T-helper 17 cell (primary cell): ENCODE data around the gene SCUBE1. TPM values are rescaled to one million over a fixed set of nuclear protein-coding genes. Genes with fewer than 3 reads are reported as not detected.
A peak's percentile ranks its signal among the peaks of the same experiment; 100 is the strongest.

Experiments
- ATAC-seq: fragments of 150-1000 bp; cut with Tn5 transposase; 2 replicates; pipeline ENCODE4 v1.10.0; 2021; ENCODE audit warnings: mild to moderate bottlenecking, moderate library complexity
- DNase-seq, 3 donors: peaks; one replicate each; pipeline versions ENCODE4 v3.0.0 to v3.0.0-alpha.2; 2020 to 2021
- H3K9me3 ChIP-seq: one replicate; pipeline ENCODE4 v1.7.0; 2013; ENCODE audit warnings: low read length, mild to moderate bottlenecking; ENCODE audit not compliant: control insufficient read depth, poor library complexity, severe bottlenecking
- H3K27ac Mint-ChIP-seq: one replicate; pipeline ENCODE4 v1.8.0; 2022; ENCODE audit warnings: mild to moderate bottlenecking, moderate library complexity, mixed read lengths
- H3K27me3 Mint-ChIP-seq: one replicate; pipeline ENCODE4 v1.8.0; 2022; ENCODE audit warnings: mixed read lengths
- H3K36me3 Mint-ChIP-seq: one replicate; pipeline ENCODE4 v1.8.0; 2022; ENCODE audit warnings: low read depth, mixed read lengths
- H3K4me1 Mint-ChIP-seq: one replicate; pipeline ENCODE4 v1.8.0; 2022; ENCODE audit warnings: mild to moderate bottlenecking, mixed read lengths
- H3K4me3 Mint-ChIP-seq: one replicate; pipeline ENCODE4 v1.8.0; 2022; ENCODE audit warnings: mild to moderate bottlenecking, moderate library complexity, mixed read lengths
- total RNA-seq, 4 donors: library from RNA in 2 of 4; stranded (reverse) in 2 of 4; gene quantifications; one replicate each; pipeline ENCODE4 v1.2.3 and lab custom pipeline; 2022 to 2026

The SCUBE1 gene
- total RNA-seq, 2 donors from 2014 or later: not detected

DNA sequence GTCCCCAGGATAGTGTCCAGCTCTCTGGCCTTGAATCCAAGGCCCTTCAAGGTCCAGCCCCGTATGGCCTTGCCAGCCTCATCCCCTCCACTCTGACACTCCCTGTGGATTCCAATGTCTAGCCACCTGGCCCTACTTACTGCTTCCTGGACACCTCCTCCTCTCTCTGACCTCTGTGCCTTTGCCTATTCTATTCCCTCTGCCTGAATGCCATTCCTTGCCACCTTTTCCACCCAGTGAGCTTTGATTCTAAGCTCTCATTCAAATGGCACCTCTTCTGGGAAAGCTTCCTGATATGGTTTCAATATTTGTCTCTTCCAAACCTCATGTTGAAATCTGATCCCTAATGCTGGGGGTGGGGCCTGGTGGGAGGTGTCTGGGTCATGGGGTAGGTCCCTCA lies 124.4 kb downstream of the SCUBE1 start:
- peaks cover 6% of the 10 kb centered on the region for H3K36me3 Mint-ChIP-seq
- no peaks in the 10 kb centered on the region for H3K9me3 ChIP-seq
- no peak overlapping the region for H3K4me3 Mint-ChIP-seq
- H3K27ac Mint-ChIP-seq: peak overlapping the region; percentile 47
- ATAC-seq (no peak), DNase-seq (no peak)
- peaks cover 4% of the 10 kb centered on the region for H3K4me1 Mint-ChIP-seq
- peaks cover 11% of the 10 kb centered on the region for H3K27me3 Mint-ChIP-seq

- no peak for DNase-seq
- no peak for ATAC-seq
- Mint-ChIP-seq H3K27ac (no peak overlapping the region), H3K36me3 (peaks cover 6% of the 10 kb centered on the region), H3K27me3 (peaks cover 11% of the 10 kb centered on the region), H3K4me1 (peaks cover 4% of the 10 kb centered on the region), H3K4me3 (no peak overlapping the region)
- no peaks in the 10 kb centered on the region for H3K9me3 ChIP-seq
Observed at GRCh38 chr22:43217285-43218030, 125.7 kb downstream of the SCUBE1 start.

GRCh38 chr22:43216738-43217137 lies 126.4 kb downstream of the SCUBE1 start:
- peaks cover 4% of the 10 kb centered on the region for H3K4me1 Mint-ChIP-seq
- no peak for ATAC-seq

GRCh38 chr22:43213962-43214361 lies 129.2 kb downstream of the SCUBE1 start:
- Mint-ChIP-seq H3K4me1 (peaks cover 2% of the 10 kb centered on the region), H3K4me3 (no peak overlapping the region), H3K27ac (no peak overlapping the region), H3K27me3 (peaks cover 11% of the 10 kb centered on the region), H3K36me3 (peaks cover 6% of the 10 kb centered on the region)
- ATAC-seq (no peak), DNase-seq (no peak)
- no peaks in the 10 kb centered on the region for H3K9me3 ChIP-seq

More at GRCh38 chr22:43216738-43217137, 126.4 kb downstream of the SCUBE1 start:
- H3K9me3 ChIP-seq: no peaks in the 10 kb centered on the region
- no peak for DNase-seq
- Mint-ChIP-seq H3K27me3 (peaks cover 11% of the 10 kb centered on the region), H3K36me3 (peaks cover 6% of the 10 kb centered on the region), H3K4me3 (no peak overlapping the region), H3K27ac (peak overlapping the region; percentile 47)

GRCh38 chr22:43213051-43213450 lies 130.1 kb downstream of the SCUBE1 start:
- no peak for ATAC-seq
- H3K27me3 Mint-ChIP-seq: peaks cover 8% of the 10 kb centered on the region

GRCh38 chr22:43212434-43212952 lies 130.7 kb downstream of the SCUBE1 start:
- no peaks in the 10 kb centered on the region for H3K9me3 ChIP-seq
- DNase-seq (no peak), ATAC-seq (no peak)
- no peak overlapping the region for H3K4me3 Mint-ChIP-seq
- peaks cover 3% of the 10 kb centered on the region for H3K36me3 Mint-ChIP-seq
- H3K27me3 Mint-ChIP-seq: peaks cover 2% of the 10 kb centered on the region
- H3K27ac Mint-ChIP-seq: no peak overlapping the region
- H3K4me1 Mint-ChIP-seq: peaks cover 6% of the 10 kb centered on the region

More at GRCh38 chr22:43213051-43213450, 130.1 kb downstream of the SCUBE1 start:
- no peaks in the 10 kb centered on the region for H3K9me3 ChIP-seq
- Mint-ChIP-seq H3K27ac (no peak overlapping the region), H3K4me1 (peaks cover 6% of the 10 kb centered on the region), H3K36me3 (peaks cover 3% of the 10 kb centered on the region), H3K4me3 (no peak overlapping the region)
- DNase-seq: no peak

GRCh38 chr22:43211941-43212433 lies 131.2 kb downstream of the SCUBE1 start:
- H3K4me1 Mint-ChIP-seq: peaks cover 4% of the 10 kb centered on the region
- H3K36me3 Mint-ChIP-seq: peaks cover 3% of the 10 kb centered on the region
- H3K27ac Mint-ChIP-seq: no peak overlapping the region
- DNase-seq (no peak), ATAC-seq (no peak)
- H3K9me3 ChIP-seq: no peaks in the 10 kb centered on the region
- H3K27me3 Mint-ChIP-seq: no peaks in the 10 kb centered on the region
- no peak overlapping the region for H3K4me3 Mint-ChIP-seq

- Mint-ChIP-seq H3K36me3 (peaks cover 3% of the 10 kb centered on the region), H3K4me1 (peaks cover 10% of the 10 kb centered on the region), H3K27me3 (no peaks in the 10 kb centered on the region), H3K4me3 (no peak overlapping the region), H3K27ac (peak overlapping the region; percentile 14)
- no peak for ATAC-seq
- DNase-seq: no peak
- no peaks in the 10 kb centered on the region for H3K9me3 ChIP-seq
Observed at GRCh38 chr22:43210631-43211515, 132.3 kb downstream of the SCUBE1 start.

- no peak for ATAC-seq
- no peak overlapping the region for H3K4me3 Mint-ChIP-seq
- H3K4me1 Mint-ChIP-seq: peaks cover 10% of the 10 kb centered on the region
- no peaks in the 10 kb centered on the region for H3K9me3 ChIP-seq
- no peaks in the 10 kb centered on the region for H3K36me3 Mint-ChIP-seq
- H3K27me3 Mint-ChIP-seq: no peaks in the 10 kb centered on the region
- DNase-seq: no peak
- no peak overlapping the region for H3K27ac Mint-ChIP-seq
Observed at GRCh38 chr22:43209971-43210370, 133.2 kb downstream of the SCUBE1 start.

GRCh38 chr22:43209523-43209890 lies 133.7 kb downstream of the SCUBE1 start:
- Mint-ChIP-seq H3K36me3 (no peaks in the 10 kb centered on the region), H3K4me3 (no peak overlapping the region), H3K27ac (no peak overlapping the region), H3K27me3 (no peaks in the 10 kb centered on the region), H3K4me1 (peaks cover 10% of the 10 kb centered on the region)
- ATAC-seq (no peak), DNase-seq (no peak)
- H3K9me3 ChIP-seq: no peaks in the 10 kb centered on the region

GRCh38 chr22:43208703-43209522 lies 134.3 kb downstream of the SCUBE1 start:
- H3K27ac Mint-ChIP-seq: no peak overlapping the region
- no peak for DNase-seq
- no peak for ATAC-seq
- no peaks in the 10 kb centered on the region for H3K9me3 ChIP-seq
- H3K4me3 Mint-ChIP-seq: no peak overlapping the region
- H3K4me1 Mint-ChIP-seq: peaks cover 10% of the 10 kb centered on the region
- H3K36me3 Mint-ChIP-seq: no peaks in the 10 kb centered on the region
- no peaks in the 10 kb centered on the region for H3K27me3 Mint-ChIP-seq

DNA sequence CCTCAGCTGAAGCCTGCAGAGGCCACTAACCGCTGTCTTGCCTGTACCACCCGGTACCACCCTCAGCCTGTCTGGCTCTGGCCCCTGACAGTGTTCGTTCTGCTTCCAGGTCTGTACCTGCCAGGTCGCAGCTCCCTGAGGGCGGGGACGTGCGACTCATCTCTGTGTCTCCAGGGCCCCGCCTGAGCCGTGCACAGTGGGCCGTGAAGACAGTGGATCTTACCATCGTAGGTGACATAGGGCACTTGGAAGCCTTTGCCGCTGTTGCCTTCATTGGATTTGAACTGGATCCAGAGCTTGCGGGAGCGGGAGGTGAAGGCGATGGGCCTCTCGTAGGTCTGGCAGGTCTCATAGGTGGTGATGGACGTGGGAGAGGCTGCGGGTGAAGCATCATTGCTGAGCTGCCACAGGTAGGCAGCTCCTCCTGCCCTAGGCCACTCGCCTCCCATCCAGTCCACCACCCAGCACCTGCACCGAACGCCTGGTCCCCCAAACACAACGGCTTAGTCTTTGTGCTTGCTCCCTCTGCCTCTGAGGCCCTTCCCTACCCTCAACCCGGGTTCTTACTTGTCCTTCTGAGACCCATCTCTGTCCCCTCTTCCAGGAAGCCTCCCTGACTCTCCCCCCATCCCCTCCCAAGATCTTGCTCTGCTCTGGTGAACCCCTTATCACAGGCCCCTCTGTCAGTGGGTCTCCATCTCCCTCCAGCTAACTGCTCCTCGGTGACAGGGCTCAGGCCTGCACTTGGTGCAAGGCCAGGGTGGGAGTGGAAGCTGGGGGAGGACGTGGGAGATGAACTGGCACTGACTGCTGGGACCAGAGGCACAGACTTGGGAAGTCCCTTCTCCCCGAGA lies 135.1 kb downstream of the SCUBE1 start:
- peak overlapping the region; percentile 31 for H3K4me3 Mint-ChIP-seq
- H3K27ac Mint-ChIP-seq: peak overlapping the region; percentile 24

More for the DNA sequence above, 135.1 kb downstream of the SCUBE1 start:
- no peaks in the 10 kb centered on the region for H3K9me3 ChIP-seq
- no peaks in the 10 kb centered on the region for H3K27me3 Mint-ChIP-seq
- no peak for DNase-seq
- peaks cover 10% of the 10 kb centered on the region for H3K4me1 Mint-ChIP-seq
- ATAC-seq: no peak
- H3K36me3 Mint-ChIP-seq: no peaks in the 10 kb centered on the region
